H1 (cell line): ENCODE results near the gene IL19.

Experiments used
- CHD2 ChIP-seq: IDR thresholded peaks from 2 replicates; pipeline ENCODE4 v1.6.1; 2012; ENCODE audit warnings: low read length, improper control_type of control experiment
- CTCF ChIP-seq, 3 experiments: IDR thresholded peaks; 1 replicate in 2 of 3; 2 replicates in 1 of 3; pipeline versions ENCODE4 v1.5.1 to v1.6.1; 2011; ENCODE audit warnings: low read length in 3 of 3, mild to moderate bottlenecking in 3 of 3, inconsistent platforms in 2 of 3, low read depth in 1 of 3, moderate library complexity in 1 of 3; ENCODE audit not compliant: insufficient read depth in 1 of 3; ENCODE audit errors: control extremely low read depth in 1 of 3
- POLR2AphosphoS5 ChIP-seq: IDR thresholded peaks from 2 replicates; pipeline ENCODE4 v1.6.1; 2011; ENCODE audit warnings: low read depth, low read length
- SIRT6 ChIP-seq: IDR thresholded peaks from one replicate; pipeline ENCODE4 v1.7.1; 2012; ENCODE audit warnings: low read length, inconsistent platforms
- SP1 ChIP-seq: IDR thresholded peaks from 2 replicates; pipeline ENCODE4 v1.6.1; 2011; ENCODE audit warnings: low read depth, low read length

- TF ChIP-seq CTCF (IDR thresholded peaks at IDR 0.05; ENCODE audit: control extremely low read depth in 1 of 3, insufficient read depth in 1 of 3, low read depth in 1 of 3, low read length in 3 of 3) (no peak), SP1 (no peak), CHD2 (no peak), POLR2AphosphoS5 (no peak), SIRT6 (no peak)
Measured at GRCh38 chr1:206834217-206834616, 63.6 kb downstream of the IL19 start.
